ACHN (cell line): ENCODE measurements around the gene MTTP.

ENCODE experiments used
- DNase-seq: peaks from one replicate; pipeline ENCODE4 v3.0.0-alpha.2; 2015
- in situ Hi-C: cut with HindIII; loops from 2 replicates; pipeline ENCODE4 v1.10.0; 2017; ENCODE audit warnings: low sequenced_read_pairs, low pct_ligation_motif_present, low pct_unique_long_range_greater_than_20kb

MTTP gene

DNA sequence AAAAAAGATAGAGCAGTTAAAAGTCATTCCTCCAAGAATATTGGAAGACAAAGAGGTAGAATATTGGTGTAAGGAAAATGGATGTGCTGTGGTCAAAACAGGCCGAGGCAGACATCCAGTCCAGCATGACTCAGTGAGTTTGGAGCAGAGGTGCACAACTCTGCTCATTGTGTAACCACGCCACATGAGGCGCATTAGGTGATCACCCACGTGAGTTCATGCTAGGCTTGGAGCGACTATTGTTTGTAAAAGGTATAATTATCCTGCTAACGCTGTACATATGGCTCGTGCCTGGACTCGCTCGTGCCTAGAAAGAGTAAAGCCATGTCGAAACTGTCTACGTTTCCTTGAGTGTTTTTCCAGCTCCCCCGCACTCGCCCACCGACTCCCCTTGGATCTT is 59.1 kb downstream of the MTTP start:
- in situ Hi-C loops: no loop called here
- no peak for DNase-seq

DNA sequence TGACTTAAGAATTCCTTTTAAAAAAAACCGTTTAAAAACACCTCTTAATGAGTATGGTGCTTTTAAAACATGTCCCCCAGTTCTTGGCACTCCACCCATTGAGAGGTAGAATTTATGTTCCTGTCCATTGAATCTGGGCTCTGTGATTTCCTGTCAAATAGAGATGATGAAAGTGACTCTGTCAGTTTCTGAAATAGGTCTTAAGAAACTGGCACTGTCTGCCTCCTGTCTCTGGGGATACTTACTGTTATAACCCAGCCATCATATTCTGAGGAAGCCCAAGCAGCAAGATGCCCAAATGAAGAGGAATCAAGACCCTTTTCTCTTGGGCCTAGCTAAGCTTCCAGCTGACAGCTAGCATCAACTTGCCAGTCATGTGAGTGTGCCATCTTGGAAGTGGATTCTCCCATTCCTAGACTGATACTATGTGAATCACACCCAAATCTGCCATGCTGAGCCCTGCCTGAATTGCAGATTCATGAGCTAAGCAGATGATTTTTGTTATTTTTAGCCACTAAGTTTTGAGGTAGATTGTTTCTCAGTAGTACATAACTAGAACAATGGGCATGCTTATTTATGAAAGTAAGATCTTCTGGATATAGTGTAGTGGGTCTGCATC is 60.2 kb downstream of the MTTP start:
- in situ Hi-C loops: no loop called here
- DNase-seq: no peak

DNA sequence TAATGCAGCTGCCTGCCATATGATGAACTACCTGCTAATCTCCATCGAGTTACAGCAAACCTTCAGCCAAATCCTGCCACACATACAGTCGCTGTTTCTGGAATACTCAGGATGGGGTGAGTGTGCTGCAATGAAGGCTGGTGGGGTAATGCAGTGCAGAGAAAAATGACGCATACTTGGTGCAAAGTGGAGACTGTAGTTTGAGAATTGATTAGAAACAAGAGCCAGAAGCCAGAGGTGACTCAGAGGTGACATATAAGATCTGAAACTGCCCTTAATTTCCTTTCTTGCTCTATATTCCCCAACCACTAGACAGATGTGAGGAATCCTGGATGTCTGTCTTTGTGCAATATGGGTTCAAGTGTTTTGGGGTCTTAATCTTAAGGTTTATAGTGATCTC is 61.0 kb downstream of the MTTP start:
- DNase-seq: no peak
- in situ Hi-C loops: no loop called here

DNA sequence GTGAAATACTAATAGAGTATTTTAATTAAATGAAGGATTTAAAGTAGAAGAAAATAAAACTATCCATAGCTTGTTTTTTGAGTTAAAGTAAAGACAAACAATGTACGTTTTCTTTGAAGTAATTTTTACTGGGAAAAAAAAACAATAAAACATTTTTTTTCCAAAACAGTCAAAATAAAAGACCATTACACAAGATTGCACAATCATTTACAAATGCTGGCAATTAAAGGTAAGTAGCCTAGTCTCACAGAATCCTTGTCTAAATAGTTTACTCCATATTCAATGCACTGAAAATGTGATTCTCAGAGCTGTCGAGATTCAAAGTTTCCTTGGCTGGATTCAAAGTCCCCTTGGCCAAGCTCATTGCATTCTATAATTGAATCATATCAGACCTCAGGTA is 61.8 kb downstream of the MTTP start:
- DNase-seq: no peak

DNA sequence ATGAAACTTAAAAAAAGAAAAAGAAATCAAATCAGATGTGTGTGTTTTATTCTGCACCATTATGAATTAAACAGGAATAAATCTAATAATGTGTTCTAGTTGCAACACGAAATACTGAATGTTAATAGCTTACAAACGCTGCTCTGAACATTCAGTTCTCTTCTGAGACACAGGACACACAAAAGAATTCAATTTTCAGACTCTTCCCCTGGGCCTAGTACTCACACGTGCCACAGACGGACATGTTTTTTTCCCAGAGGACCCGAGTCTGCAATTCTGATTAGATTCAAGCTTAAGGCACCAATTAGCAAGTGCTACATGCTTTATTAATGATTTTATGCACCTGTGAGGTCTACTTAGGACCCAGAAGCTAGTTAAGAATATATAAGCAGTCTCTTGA is 62.5 kb downstream of the MTTP start:
- no peak for DNase-seq
- in situ Hi-C loops: no loop called here

More for the DNA sequence above, 61.8 kb downstream of the MTTP start:
- in situ Hi-C loops: no loop called here

DNA sequence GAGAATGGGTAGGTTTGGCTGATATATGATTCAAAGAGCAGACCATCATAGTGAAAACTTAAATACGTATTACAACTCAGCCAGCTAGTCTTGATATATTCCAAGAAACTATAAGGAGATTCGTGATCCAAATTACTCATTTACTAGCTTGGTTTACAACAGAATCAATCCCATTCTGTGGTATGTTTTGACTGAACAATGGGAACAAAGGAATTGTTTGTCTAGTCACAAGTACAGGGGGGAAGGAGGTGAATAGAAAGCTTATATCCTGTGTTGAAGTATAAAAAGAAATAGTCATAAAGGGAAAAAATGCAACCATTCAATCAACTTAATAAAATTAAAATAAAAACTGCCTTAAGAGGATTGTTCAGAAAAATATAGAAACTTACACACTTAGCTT is 66.1 kb downstream of the MTTP start:
- no peak for DNase-seq

DNA sequence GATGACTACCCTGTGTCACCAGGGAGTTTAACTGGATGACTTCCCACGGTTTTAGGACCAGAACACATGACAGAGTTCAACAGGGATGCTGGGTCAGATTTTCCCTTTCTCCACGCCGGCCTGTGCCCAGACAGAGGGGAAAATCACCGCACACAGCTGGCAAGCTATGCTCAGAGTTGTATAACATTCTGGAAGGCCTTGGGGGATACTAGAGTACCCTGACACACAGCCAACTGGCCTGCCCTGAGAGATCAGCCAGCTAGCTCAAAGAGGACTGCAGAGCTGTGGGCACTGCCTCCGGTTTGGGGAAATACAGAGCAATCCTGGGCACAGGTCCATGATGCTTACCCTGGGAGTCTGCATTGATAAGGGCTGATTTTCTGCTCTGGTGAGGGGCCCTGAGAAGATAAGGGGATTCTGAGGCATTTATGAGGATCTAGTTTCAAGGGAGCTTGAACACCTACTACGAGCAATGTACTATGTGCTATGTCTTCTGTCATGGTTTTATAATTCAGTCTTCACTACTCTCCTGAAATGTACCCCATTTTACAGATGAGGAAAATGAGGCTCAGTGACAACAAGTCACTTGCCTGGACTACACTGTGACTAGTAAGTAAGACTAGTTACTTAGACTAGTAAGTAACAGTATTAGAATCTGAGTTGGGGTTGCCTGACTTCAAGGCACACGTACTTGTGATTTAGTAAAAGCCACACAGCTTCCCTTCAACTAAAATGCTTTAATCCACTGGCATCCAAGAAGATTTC is 68.3 kb downstream of the MTTP start:
- in situ Hi-C loops: no loop called here
- no peak for DNase-seq

More for the DNA sequence above, 66.1 kb downstream of the MTTP start:
- in situ Hi-C loops: no loop called here

DNA sequence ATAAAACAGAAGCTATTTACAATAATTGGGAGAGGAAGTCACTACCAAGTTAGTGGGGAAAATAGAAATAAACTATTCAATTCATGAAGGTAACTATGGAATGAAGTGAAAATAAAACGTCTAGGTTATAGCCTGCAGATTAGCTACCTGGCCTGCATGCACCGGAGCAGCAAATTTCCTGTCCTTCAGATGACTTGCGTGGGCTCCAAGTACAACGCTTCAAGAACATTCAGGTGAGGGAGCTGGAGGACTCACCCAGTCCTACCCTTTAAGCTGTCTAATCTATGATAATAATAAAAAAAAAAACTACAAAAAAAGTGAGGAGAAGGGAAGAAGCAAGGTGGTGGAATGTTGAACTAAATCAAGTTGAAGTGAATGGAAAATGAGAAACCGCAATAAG is 69.8 kb downstream of the MTTP start:
- no peak for DNase-seq

DNA sequence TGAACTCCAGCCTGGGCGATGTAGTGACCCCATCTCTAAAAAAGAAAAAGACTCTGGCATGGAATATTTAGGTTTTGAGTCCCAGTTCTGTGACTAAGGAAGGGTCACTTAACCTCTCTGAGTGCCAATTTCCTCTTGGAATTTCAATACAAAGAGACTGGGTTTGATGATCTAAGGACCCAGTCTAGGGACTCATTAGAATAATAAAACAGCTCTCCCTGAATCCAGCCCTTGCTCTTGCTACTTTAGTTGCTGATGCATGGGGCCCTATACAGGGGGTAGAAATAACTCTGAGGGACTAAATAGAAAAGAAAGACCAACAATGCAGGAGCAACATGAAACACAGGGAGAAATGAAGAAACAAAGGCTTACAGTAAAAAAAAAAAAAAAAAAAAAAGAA is 70.4 kb downstream of the MTTP start:
- DNase-seq: no peak
- in situ Hi-C loops: no loop called here

More for the DNA sequence above, 69.8 kb downstream of the MTTP start:
- in situ Hi-C loops: no loop called here

DNA sequence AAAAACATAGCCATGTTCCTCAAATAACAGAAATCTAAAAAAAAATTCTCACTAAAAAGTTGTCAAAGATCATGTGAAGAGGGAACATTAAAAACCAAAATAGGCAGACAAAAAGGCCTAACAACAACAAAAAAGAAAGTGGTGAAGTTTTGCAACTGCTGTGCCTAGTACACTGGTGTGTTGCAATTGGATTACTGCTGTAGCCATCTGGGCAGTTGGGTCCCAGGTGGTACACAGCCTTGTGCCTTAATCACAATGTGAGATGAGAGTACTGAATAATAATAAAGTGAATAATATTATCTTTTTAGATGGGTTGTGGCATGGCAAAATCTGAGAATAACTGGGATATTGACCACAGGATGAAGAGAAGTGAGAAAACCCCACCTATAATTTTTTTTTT is 71.0 kb downstream of the MTTP start:
- no peak for DNase-seq
- in situ Hi-C loops: no loop called here

DNA sequence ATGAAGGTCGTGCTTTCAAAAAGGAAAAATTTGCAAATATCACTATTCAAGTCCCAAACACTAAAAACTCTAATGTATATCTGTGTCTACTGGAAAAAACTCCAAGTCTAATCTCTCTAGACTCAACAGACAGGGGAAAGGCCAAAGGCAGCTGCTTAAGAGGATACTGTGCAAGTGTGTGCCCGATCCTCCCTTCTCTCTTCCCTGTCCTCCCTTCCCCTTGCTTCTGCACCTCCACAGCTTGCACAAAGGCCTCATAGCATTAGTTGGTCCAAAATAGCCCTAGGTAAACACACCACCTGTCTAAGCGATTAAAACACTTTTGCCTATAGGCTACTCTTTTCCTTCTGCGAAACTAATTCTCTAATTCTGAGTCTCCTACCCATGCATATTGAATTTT is 72.4 kb downstream of the MTTP start:
- in situ Hi-C loops: no loop called here
- no peak for DNase-seq

DNA sequence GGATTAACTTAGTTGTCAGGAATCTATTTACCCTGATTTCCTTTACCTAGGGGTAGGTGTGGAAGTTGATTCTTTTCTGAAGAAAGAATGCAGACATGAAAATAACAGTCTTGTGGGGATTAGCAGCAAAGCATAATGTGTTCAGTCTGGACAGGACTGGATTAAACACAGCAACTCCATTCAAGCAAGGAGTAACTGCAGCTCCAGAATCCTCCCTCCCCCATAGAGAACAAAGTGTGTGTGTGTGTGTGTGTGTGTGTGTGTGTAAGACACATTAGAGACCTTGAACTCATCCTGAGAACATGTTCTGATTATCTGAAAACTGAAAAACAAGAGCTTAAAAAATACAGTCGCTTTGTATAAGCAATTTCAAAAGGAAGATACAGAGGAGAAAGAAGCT is 73.7 kb downstream of the MTTP start:
- in situ Hi-C loops: no loop called here
- DNase-seq: no peak

DNA sequence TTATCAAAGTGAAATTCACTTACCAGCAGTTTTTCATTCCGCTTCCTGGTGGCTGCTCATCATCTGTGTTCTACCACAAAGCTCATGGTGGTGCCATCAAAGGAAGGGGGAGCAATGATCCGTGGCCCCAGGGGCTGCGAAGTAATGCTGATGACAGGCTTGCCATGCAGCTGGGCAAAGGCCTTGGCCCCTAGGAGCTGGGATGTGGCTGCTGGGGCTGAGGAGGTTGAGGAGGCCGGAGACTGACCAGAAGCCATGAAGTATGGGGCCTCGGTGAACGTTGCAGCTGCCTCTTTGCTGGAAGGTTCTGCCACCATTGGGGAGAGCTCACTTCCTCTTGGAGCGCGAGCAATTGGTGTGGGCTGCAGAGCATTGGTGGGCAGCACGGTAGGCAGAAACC is 74.6 kb downstream of the MTTP start:
- DNase-seq: no peak
- in situ Hi-C loops: no loop called here

DNA sequence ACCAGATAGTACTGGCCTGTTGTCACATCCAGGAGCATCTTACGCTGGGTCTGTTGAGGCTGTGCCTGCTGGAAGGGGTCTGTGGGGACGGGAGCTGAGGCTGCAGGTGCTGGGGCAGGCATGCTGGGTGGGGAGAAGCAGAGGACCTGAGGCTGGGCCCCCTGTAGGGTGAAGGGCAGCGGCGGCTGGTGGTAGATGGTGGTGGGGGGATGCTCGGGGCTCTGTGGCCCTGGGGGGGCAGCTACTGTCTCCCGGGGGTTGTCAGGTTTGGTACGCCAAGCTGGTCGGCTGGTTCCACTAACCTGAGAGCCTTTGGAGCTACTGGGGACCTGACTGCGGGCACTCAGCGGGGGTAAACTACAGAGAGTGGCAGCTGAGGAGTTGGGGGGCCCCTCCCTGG is 75.2 kb downstream of the MTTP start:
- in situ Hi-C loops: no loop called here
- DNase-seq: no peak

DNA sequence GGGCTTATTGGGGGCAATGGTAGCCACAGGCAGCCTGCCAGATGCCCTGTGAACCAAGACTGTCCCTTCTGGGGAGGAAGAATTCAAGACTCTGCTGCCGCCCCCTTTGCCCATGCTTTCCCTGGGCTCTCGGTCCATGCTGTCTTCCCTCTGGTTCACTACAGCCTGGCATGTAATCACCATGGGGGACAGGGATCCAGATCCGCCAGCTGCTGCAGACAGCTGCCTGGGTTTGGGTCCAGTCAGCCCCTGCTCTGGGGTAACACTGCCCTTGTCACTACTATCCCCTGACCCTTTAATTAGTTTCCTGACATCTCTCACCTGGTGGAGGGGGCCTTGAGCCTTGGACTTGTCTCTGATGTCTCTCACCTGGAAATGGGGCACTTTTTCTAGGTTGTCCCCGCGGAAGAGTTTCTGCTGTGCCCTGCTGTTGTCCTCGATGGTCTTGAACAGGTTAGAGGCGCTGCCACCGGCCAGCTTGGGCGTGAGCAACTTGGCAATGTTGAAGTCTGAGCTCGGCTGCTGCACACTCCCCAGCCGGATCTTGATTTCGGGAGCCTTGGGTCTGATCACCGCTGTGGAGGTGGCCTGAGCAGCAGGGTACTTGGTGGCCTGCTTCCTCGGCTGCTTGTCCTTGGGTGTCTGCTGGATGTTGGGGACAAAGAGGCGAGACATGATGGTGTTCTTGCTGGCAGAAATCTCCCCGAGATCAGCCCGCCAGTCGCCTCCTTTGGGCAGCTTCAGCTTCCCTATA is 76.6 kb downstream of the MTTP start:
- in situ Hi-C loops: no loop called here
- no peak for DNase-seq

DNA sequence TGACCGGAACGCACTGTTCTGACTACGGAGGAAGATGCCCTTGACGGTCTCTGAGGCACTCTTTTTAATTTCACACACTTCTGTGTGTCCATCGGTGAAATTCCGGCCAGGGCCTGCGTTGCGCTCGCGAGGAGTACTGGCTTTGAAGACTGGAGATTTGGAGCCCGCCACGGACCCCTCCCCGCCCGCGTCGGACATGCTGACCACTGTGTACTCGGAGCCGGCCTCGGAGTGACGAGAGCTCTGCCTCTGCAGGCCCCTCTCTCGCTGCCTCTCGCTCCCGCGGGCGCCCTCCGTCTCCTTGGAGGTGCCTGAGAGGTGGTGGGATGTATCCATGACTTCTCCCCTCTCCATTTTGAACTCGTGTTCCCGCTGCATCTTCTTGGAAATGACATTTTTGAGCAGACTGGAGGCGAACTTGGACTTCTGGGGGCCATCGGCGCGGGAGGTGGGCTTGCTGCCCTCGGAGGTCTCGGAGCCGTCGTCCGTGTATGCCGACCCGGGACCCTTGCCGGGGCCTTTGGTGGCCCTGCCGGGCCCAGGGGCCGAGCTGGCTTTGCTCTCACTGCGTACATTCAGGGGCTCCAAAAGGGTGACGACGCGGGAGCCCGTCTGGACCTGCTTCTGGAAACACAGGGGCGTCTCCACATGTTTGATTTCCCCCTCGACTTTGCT is 77.3 kb downstream of the MTTP start:
- no peak for DNase-seq
- in situ Hi-C loops: no loop called here

DNA sequence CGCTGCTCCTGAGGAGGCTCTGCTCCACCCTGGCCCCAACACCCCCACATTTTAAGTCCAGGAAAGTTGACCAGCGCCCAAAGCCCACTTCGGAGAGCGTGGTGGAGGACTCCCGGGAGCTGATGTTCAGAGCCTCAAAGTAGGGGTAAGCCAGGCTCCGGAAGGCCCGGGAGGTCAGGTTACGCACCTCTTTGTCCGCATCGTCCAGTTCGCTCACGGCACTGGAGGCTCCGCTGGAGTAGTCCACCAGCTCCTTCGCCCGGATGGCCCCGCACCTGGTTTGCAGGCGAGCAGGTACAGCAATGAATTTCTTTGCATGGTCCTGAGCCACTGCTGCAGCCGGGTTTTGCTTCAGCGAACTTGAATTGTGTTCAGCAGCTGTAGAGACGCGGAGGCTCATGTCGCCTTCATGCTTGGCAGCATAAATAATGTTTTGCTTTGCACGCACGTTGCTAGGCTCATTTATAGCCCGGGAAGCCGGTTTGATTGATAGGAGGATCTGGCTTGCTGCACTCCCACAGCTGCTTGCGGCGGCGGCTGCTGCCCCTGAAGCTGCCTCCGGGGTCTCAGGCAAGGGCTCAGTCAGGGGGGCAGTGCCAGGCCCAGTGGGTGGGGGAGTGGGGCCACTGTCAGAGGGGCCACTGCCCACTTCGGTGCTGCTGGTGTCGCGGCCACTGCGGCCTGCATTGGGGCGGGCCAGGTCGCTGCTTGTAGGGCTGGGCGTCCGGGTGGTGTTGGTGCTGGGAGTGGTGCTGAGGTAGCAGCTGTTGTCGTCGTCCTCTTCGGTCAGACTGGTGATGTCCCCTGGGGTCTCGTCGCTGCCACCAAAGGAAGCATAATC is 78.2 kb downstream of the MTTP start:
- DNase-seq: no peak
- in situ Hi-C loops: no loop called here

DNA sequence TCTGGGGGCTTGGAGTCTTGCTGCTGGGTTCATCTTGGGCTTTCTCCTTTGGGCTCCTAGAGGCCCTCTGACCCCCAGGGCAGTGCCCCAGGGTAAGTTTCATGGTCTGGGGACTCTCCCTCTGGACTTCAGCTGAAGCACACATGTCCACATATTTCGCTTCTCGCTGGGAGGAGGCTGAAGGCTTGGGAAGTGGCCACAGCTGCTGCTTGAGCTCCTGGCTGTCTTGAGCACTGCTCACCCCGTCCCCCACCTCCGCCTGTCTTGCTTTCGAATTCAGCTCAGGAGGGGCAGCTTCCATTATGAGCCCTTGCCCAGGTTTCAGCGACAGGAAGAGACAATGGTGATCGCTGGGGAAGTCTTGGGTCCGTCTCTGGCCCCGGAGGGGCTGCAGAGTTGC is 79.3 kb downstream of the MTTP start:
- no peak for DNase-seq
- in situ Hi-C loops: no loop called here
